ENCODE results near the gene CDADC1. TPM values are rescaled to one million over a fixed set of nuclear protein-coding genes. Genes with fewer than 3 reads are reported as not detected.

The CDADC1 gene
- total and polyA plus RNA-seq, 2 of the 13 experiments (the other 11 are each of a cell fraction or from before 2014, with no cell fraction given): 2.4 to 9.0 TPM

- Histone ChIP-seq H3K9ac (ENCODE audit: insufficient read depth, low read depth, low read length) (no peak overlapping the region), H3K36me3 (replicated peaks in 1 of 2; ENCODE audit: control insufficient read depth in 1 of 2, insufficient read depth in 2 of 2, low read length in 2 of 2) (no peaks in the 10 kb centered on the region), H3K79me2 (ENCODE audit: insufficient read depth, low read length) (no peaks in the 10 kb centered on the region), H3K4me2 (ENCODE audit: low read depth, low read length) (no peak overlapping the region), H3K27ac (ENCODE audit: extremely low read length, insufficient read depth, low read length) (no peak overlapping the region), H2AFZ (ENCODE audit: low read length) (no peak overlapping the region), H3K4me3 (replicated peaks in 1 of 3; ENCODE audit: insufficient read depth in 1 of 3, low read depth in 2 of 3, low read length in 3 of 3) (no peak overlapping the region), H3K9me3 (ENCODE audit: low read length) (no peaks in the 10 kb centered on the region), H3K4me1 (ENCODE audit: insufficient read depth, low read length) (peaks cover 72% of the 10 kb centered on the region), H3K27me3 (ENCODE audit: control insufficient read depth in 1 of 2, insufficient read depth in 2 of 2, low read length in 2 of 2) (no peaks in the 10 kb centered on the region), H4K20me1 (ENCODE audit: insufficient read depth, low read length) (no peaks in the 10 kb centered on the region)
- FAIRE-seq (no peak), DNase-seq (ENCODE audit: low spot score) (no peak), ATAC-seq (no peak)
- ChIA-PET POLR2A (no interaction called here), CTCF (ENCODE audit: low intra/inter-chr PET ratio, low total read pairs) (no interaction called here)
- 94% methylated on average over 22 of the region's 25 CpGs for WGBS (ENCODE audit: low lambda C conversion rate)
- 0 out of 2 replicates have a peak, but pooled peaks have one; percentile 34 for TF ChIP-seq ZNF652 (CRISPR knock-in tag; IDR thresholded peaks at IDR 0.05; ENCODE audit: borderline replicate concordance, low read depth)
- peak; percentile 83 for TF ChIP-seq MAFF (IDR thresholded peaks at IDR 0.05; ENCODE audit: low read depth, low read length)
- TF ChIP-seq MAFK (conservative IDR thresholded peaks at IDR 0.05 in 1 of 2, IDR thresholded peaks at IDR 0.05 in 1 of 2; ENCODE audit: low read length in 2 of 2): peak; percentile 73 to 90
- TF ChIP-seq STAG1 (CRISPR knock-in tag; IDR thresholded peaks at IDR 0.05): no peak
- BruUV-seq (replicated peaks): no TSS peak
- intact Hi-C loops (cut with micrococcal nuclease; ENCODE audit: unreplicated experiment): loop anchor here (5.0 kb wide), 2 partner anchors 67 to 137 kb away; partner anchors contain the start of genes CAB39L and SETDB2
- in situ Hi-C loops (cut with HindIII; ENCODE audit: extremely low pct_ligation_motif_present, low pct_unique_long_range_greater_than_20kb): loop anchor here (5.0 to 10.0 kb wide), 3 partner anchors 67 to 302 kb away; no protein-coding TSS in a partner anchor
Observed at GRCh38 chr13:49304763-49305700, 57.3 kb downstream of the CDADC1 start.

GRCh38 chr13:49305792-49306425 is 58.2 kb downstream of the CDADC1 start:
- no peaks in the 10 kb centered on the region for H4K20me1 ChIP-seq (ENCODE audit: insufficient read depth, low read length)
- H3K9me3 ChIP-seq (ENCODE audit: low read length): no peaks in the 10 kb centered on the region
- H3K27me3 ChIP-seq (ENCODE audit: control insufficient read depth in 1 of 2, insufficient read depth in 2 of 2, low read length in 2 of 2): no peaks in the 10 kb centered on the region
- peaks cover 63% of the 10 kb centered on the region for H3K4me1 ChIP-seq (ENCODE audit: insufficient read depth, low read length)
- 88% methylated on average over 12 of the region's 15 CpGs for WGBS (ENCODE audit: low lambda C conversion rate)
- CTCF ChIA-PET (ENCODE audit: low intra/inter-chr PET ratio, low total read pairs): no interaction called here
- no peaks in the 10 kb centered on the region for H3K36me3 ChIP-seq (replicated peaks in 1 of 2; ENCODE audit: control insufficient read depth in 1 of 2, insufficient read depth in 2 of 2, low read length in 2 of 2)
- no peak overlapping the region for H3K9ac ChIP-seq (ENCODE audit: insufficient read depth, low read depth, low read length)
- no peak overlapping the region for H3K4me2 ChIP-seq (ENCODE audit: low read depth, low read length)
- no TSS peak for BruUV-seq (replicated peaks)
- ATAC-seq (no peak), DNase-seq (ENCODE audit: low spot score) (no peak), FAIRE-seq (no peak)
- H3K27ac ChIP-seq (ENCODE audit: extremely low read length, insufficient read depth, low read length): no peak overlapping the region
- POLR2A ChIA-PET: no interaction called here
- H2AFZ ChIP-seq (ENCODE audit: low read length): no peak overlapping the region
- in situ Hi-C loops (cut with HindIII; ENCODE audit: extremely low pct_ligation_motif_present, low pct_unique_long_range_greater_than_20kb) (loop anchor here (5.0 to 10.0 kb wide), 2 partner anchors 66 to 119 kb away; no protein-coding TSS in a partner anchor), intact Hi-C loops (cut with micrococcal nuclease; ENCODE audit: unreplicated experiment) (no loop called here)
- no peaks in the 10 kb centered on the region for H3K79me2 ChIP-seq (ENCODE audit: insufficient read depth, low read length)
- no peak overlapping the region for H3K4me3 ChIP-seq (replicated peaks in 1 of 3; ENCODE audit: insufficient read depth in 1 of 3, low read depth in 2 of 3, low read length in 3 of 3)
- no peak for TF ChIP-seq ZNF749 (CRISPR knock-in tag; IDR thresholded peaks at IDR 0.05; ENCODE audit: borderline replicate concordance)
- no peak for TF ChIP-seq RCOR2 (CRISPR knock-in tag; IDR thresholded peaks at IDR 0.05)
- no peak for TF ChIP-seq FOSL2 (CRISPR knock-in tag; IDR thresholded peaks at IDR 0.05)
- TF ChIP-seq ATRX (CRISPR knock-in tag; IDR thresholded peaks at IDR 0.05; ENCODE audit: borderline replicate concordance): no peak
- TF ChIP-seq SAP130 (CRISPR knock-in tag; IDR thresholded peaks at IDR 0.05; ENCODE audit: low read depth): no peak
- no peak for TF ChIP-seq DPF2 (CRISPR knock-in tag; IDR thresholded peaks at IDR 0.05; ENCODE audit: borderline replicate concordance, low read depth)
- TF ChIP-seq ZNF710 (CRISPR knock-in tag; IDR thresholded peaks at IDR 0.05; ENCODE audit: borderline replicate concordance): no peak
- TF ChIP-seq ZNF775 (CRISPR knock-in tag; IDR thresholded peaks at IDR 0.05; ENCODE audit: borderline replicate concordance): no peak
- TF ChIP-seq RELA (CRISPR knock-in tag; IDR thresholded peaks at IDR 0.05): no peak
- no peak for TF ChIP-seq TSC22D2 (CRISPR knock-in tag; IDR thresholded peaks at IDR 0.05; ENCODE audit: borderline replicate concordance)

Data from HepG2 (cell line).